ENCODE results near the gene GPR31.

GPR31 gene

DNA sequence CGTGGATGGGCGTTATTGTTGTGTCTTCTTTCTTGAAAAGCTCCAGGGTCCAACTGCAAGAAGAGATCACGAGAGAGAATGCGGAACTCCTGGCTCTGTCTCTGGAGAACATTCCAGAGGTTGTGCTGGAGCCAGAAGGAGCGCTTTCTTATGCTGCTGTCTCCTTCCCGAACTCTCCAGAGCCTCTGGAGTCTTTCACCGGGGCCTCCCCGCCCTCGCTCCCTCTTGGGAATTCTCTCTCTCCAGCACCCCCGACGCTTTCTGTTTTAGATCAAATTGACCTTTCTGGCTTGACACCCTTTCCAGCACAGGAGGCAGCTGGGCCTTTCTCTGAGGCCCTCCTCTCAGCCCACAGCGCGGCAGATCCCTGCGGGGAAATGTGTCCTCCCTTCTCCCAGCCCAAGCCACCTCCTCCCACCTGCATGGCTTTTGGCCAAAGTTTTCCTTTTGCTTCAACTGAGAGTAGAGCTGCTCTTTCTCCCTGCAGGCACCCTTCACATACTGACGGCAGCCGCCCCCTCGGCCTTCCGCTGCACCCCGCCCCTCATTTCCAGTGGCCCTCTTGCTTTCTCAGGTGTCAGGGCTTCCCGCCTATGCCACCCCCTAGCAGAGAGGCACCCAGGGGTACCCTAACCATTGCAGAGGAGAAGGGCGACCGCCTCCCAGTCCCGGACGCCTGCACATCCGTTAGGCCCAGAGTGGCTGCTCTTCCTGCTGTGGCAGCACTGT is 41.5 kb downstream of the GPR31 start:
- no peak for DNase-seq (ENCODE audit: low spot score)
- CTCF ChIA-PET: no interaction called here
- POLR2A ChIA-PET (ENCODE audit: low non-redundant PET): no interaction called here
- TF ChIP-seq, protein P1, sequence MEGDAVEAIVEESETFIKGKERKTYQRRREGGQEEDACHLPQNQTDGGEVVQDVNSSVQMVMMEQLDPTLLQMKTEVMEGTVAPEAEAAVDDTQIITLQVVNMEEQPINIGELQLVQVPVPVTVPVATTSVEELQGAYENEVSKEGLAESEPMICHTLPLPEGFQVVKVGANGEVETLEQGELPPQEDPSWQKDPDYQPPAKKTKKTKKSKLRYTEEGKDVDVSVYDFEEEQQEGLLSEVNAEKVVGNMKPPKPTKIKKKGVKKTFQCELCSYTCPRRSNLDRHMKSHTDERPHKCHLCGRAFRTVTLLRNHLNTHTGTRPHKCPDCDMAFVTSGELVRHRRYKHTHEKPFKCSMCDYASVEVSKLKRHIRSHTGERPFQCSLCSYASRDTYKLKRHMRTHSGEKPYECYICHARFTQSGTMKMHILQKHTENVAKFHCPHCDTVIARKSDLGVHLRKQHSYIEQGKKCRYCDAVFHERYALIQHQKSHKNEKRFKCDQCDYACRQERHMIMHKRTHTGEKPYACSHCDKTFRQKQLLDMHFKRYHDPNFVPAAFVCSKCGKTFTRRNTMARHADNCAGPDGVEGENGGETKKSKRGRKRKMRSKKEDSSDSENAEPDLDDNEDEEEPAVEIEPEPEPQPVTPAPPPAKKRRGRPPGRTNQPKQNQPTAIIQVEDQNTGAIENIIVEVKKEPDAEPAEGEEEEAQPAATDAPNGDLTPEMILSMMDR (conservative IDR thresholded peaks at IDR 0.05; ENCODE audit: low read depth): no peak
- no peak overlapping the region for H3K27ac ChIP-seq

DNA sequence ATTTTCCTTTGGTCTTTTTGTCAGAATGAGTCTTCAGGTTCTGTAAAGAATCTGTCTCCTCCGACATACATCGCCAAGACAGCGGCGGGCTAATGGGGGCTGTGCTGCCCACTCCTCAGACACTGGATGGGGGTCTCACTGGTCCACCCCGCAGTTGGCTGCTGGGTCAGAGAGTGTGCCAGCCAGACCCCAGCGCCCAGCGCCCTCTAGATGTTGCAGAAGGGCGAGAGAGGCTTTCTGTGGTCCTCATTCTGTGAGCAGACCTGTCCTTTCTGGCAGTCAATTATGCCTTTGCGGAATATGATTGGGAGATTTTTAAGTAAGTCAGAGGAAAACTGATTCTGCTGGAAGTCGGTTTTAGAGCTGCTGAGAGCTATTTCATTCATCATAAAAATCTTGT is 42.7 kb downstream of the GPR31 start:
- DNase-seq (ENCODE audit: low spot score): no peak
- TF ChIP-seq, protein P1 (conservative IDR thresholded peaks at IDR 0.05; ENCODE audit: low read depth): no peak
- ChIA-PET POLR2A (ENCODE audit: low non-redundant PET) (no interaction called here), CTCF (no interaction called here)
- no peak overlapping the region for H3K27ac ChIP-seq

DNA sequence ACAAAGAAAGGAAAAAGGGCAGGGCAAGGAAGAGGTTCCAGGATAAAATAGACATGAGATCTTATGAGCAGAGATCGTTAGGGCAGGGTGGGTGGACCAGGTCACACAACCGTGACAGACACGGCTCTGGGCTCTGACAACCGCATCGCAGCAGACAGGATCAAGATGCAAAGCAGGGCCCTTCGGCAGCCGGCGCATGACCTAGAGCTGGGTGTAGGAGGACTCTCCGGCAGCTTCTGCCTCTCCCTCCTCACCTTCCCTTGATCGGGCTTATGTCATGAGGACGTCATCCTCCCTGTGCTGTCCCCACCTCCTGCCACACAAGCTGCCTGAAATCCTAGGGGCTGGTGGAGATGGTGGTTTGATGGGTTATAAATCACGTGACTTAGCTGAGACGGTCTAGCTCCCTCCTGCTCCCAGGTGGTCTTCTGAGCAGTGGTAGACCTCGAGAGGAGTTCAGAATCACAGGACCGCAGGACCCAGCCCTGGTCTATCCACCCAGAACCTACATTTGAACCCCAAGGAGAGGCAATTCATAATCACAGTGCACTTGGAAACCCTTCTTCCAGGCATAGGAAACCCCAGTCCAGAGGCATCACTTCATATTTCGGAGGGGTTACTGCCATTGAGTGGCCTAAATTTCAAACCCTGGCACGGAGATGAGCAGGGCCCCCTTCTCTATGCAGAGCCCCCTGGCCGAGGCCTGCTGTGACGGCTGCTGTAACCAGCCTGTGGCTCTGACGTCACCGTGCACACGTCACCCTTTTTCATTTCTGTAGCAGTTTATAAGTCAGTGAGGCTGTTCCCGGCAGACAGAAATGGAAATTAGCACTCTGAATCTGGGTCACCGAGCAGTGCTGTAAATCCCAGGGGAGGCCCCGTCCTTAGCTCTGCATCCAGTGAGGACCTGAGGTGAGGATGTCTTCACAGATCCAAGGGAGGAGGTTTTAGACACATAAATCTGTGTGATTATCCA is 43.6 kb downstream of the GPR31 start:
- POLR2A ChIA-PET (ENCODE audit: low non-redundant PET): no interaction called here
- DNase-seq (ENCODE audit: low spot score): no peak
- CTCF ChIA-PET: no interaction called here
- TF ChIP-seq, protein P1 (conservative IDR thresholded peaks at IDR 0.05; ENCODE audit: low read depth): no peak
- H3K27ac ChIP-seq: no peak overlapping the region

DNA sequence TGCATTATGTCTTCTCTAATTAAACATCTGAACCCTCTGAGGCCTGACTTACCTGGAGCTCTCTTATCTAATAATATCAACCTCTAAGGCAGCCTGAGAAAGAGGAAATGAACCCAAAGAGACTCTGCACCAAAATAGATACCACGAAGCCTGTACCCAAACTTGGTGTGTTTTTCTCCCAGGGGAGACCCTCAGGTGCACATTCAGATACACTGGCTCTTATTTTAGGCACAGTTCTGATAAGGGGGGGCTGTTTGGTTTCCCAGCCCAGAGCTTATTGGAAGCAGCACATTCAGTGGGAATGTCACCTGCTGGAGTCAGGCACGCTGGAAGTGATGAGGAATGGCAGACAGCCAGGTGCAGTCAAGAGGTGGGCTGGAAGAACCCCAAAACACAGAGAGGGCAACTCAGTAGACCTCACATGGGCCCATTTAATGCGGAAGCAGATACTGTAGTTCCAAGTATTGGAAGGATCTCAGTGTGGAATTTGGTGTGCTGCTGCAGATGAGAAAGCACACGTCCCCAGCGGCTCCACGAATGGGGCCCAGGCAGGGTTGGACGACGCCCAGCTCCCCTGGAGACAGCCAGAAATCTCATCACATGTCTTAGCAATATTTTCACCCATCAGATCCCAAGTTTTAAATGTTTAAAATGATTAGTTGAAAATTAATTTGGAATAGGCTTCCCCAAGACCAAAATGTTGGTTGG is 44.6 kb downstream of the GPR31 start:
- POLR2A ChIA-PET (ENCODE audit: low non-redundant PET): no interaction called here
- CTCF ChIA-PET: no interaction called here
- TF ChIP-seq, protein P1 (conservative IDR thresholded peaks at IDR 0.05; ENCODE audit: low read depth): no peak
- no peak overlapping the region for H3K27ac ChIP-seq
- DNase-seq (ENCODE audit: low spot score): no peak

DNA sequence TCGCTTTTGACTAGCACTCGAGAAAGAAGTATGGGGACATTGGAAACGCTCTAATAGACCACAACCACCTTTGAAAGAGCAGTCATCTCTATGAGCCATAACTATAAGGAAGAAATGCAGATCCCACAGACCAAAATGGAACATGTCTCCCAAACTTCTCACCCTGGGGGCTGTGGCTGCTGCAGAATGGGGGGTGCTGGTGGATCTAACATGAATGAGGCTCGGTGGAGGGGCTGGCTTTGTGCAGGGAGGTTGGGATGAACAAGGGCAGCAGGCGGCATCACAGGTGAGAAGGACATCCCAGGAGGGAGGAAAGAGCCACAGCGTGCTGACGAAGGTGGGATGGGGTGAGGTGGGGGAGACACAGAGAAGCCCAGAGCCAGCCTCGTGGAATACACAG is 45.4 kb downstream of the GPR31 start:
- H3K27ac ChIP-seq: no peak overlapping the region
- TF ChIP-seq, protein P1 (conservative IDR thresholded peaks at IDR 0.05; ENCODE audit: low read depth): no peak
- no peak for DNase-seq (ENCODE audit: low spot score)
- POLR2A ChIA-PET (ENCODE audit: low non-redundant PET): no interaction called here
- CTCF ChIA-PET: no interaction called here

DNA sequence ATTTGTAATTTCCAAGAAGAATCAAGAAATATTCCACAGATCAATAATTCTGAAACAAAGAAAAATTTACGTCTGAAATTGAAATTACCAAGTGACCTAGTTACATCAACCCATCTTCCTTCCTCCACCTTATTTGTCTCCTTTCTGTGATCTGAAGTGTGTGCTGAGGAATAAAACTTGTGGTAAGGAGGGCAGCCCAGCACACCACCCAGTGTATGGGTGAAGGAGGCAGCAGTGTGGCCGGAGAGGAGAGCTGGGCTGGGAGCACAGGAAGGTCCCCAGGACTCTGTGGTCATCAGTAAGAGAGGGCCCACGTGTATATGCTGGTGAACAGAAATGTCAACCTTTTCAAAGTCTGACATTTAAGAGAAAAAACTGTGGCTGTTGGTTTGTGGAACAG is 46.2 kb downstream of the GPR31 start:
- CTCF ChIA-PET: no interaction called here

More for the DNA sequence above, 46.2 kb downstream of the GPR31 start:
- no peak for DNase-seq (ENCODE audit: low spot score)
- TF ChIP-seq, protein P1 (conservative IDR thresholded peaks at IDR 0.05; ENCODE audit: low read depth): no peak
- POLR2A ChIA-PET (ENCODE audit: low non-redundant PET): no interaction called here
- no peak overlapping the region for H3K27ac ChIP-seq

Measured in RWPE1 (cell line).